IMR-90 (cell line): Measurements from ENCODE around the gene MIPEP. TPM values are rescaled to one million over a fixed set of nuclear protein-coding genes. Genes with fewer than 3 reads are reported as not detected.

Experiments
- ATAC-seq: fragments of 200-7000 bp; cut with Tn5 transposase; 2 replicates; pipeline ENCODE4 v1.9.1; 2020; ENCODE audit warnings: low read depth, mild to moderate bottlenecking, moderate library complexity
- BruUV-seq: library from RNA; stranded (reverse); fragments of 400-500 nt; replicated peaks from 2 replicates; lab custom pipeline; 2021; lab: Mats Ljungman, UMichigan
- CTCF ChIA-PET: fragments of 300-600 bp; formaldehyde crosslinking; extraction: SDS; loops from one replicate; lab custom pipeline; 2021; ENCODE audit warnings: antibody characterized with exemption; lab: Yijun Ruan, JAX
- POLR2A ChIA-PET: fragments of 300-600 bp; sonication (Branson Sonifier 250); formaldehyde crosslinking; loops from one replicate; lab custom pipeline; 2022; ENCODE audit warnings: antibody characterized with exemption; ENCODE audit not compliant: unreplicated experiment; lab: Charles Lee
- DNase-seq: peaks from one replicate; pipeline ENCODE4 v3.0.0; 2013
- H2AFZ ChIP-seq: replicated peaks from 2 replicates; pipeline ENCODE3; 2013; ENCODE audit warnings: low read length, mild to moderate bottlenecking; ENCODE audit not compliant: poor library complexity
- H2AK5ac ChIP-seq: 2 replicates; pipeline ENCODE4 v1.6.1; 2013; ENCODE audit warnings: low read depth, low read length, inconsistent platforms
- H2AK9ac ChIP-seq: replicated peaks from 2 replicates; pipeline ENCODE3; 2013; ENCODE audit warnings: mild to moderate bottlenecking, low read depth, low read length, moderate library complexity; ENCODE audit not compliant: poor library complexity
- H2BK120ac ChIP-seq: 2 replicates; pipeline ENCODE4 v1.6.1; 2013; ENCODE audit warnings: low read depth, low read length, inconsistent platforms
- H2BK15ac ChIP-seq: 3 replicates; pipeline ENCODE4 v1.6.1; 2013; ENCODE audit warnings: low read depth, low read length, inconsistent platforms
- H2BK20ac ChIP-seq: 2 replicates; pipeline ENCODE4 v1.6.1; 2013; ENCODE audit warnings: low read depth, mild to moderate bottlenecking, inconsistent platforms, low read length, moderate library complexity
- H2BK5ac ChIP-seq: 2 replicates; pipeline ENCODE4 v1.6.1; 2013; ENCODE audit warnings: mild to moderate bottlenecking, low read depth, low read length, inconsistent platforms; ENCODE audit not compliant: poor library complexity, severe bottlenecking
- H3K14ac ChIP-seq: replicated peaks from 2 replicates; pipeline ENCODE4 v1.6.1; 2013; ENCODE audit warnings: low read depth, low read length, inconsistent platforms
- H3K18ac ChIP-seq: 2 replicates; pipeline ENCODE4 v1.6.1; 2013; ENCODE audit warnings: low read depth, low read length, control low read depth
- H3K23ac ChIP-seq: 2 replicates; pipeline ENCODE4 v1.6.1; 2013; ENCODE audit warnings: low read depth, low read length, inconsistent platforms
- H3K27ac ChIP-seq: 2 replicates; pipeline ENCODE4 v1.5.1; 2013; ENCODE audit warnings: mild to moderate bottlenecking, control low read depth, low read length; ENCODE audit not compliant: insufficient read depth
- H3K27me3 ChIP-seq: 2 replicates; pipeline ENCODE4 v1.6.1; 2013; ENCODE audit warnings: low read length; ENCODE audit not compliant: control insufficient read depth, insufficient read depth
- H3K36me3 ChIP-seq: 2 replicates; pipeline ENCODE4 v1.6.1; 2013; ENCODE audit warnings: low read length, mixed read lengths; ENCODE audit not compliant: control insufficient read depth, insufficient read depth
- H3K4ac ChIP-seq: 2 replicates; pipeline ENCODE4 v1.6.1; 2013; ENCODE audit warnings: low read depth, low read length, inconsistent platforms
- H3K4me1 ChIP-seq: 2 replicates; pipeline ENCODE4 v1.6.1; 2013; ENCODE audit warnings: low read length, mixed read lengths; ENCODE audit not compliant: control insufficient read depth, insufficient read depth
- H3K4me2 ChIP-seq: 2 replicates; pipeline ENCODE4 v1.6.1; 2013; ENCODE audit warnings: low read depth, mild to moderate bottlenecking, control low read depth, low read length, moderate library complexity
- H3K4me3 ChIP-seq: 2 replicates; pipeline ENCODE4 v1.5.1; 2013; ENCODE audit warnings: low read depth, mild to moderate bottlenecking, control low read depth, low read length, moderate library complexity; ENCODE audit not compliant: insufficient read depth
- H3K56ac ChIP-seq: 2 replicates; pipeline ENCODE4 v1.6.1; 2013; ENCODE audit warnings: low read length, inconsistent platforms; ENCODE audit not compliant: insufficient read depth; ENCODE audit errors: extremely low read depth
- H3K79me1 ChIP-seq, 2 experiments: 2 replicates each; pipeline ENCODE4 v1.6.1; 2013; ENCODE audit warnings: low read length in 2 of 2, inconsistent platforms in 1 of 2, low read depth in 1 of 2
- H3K9ac ChIP-seq: 2 replicates; pipeline ENCODE4 v1.6.1; 2013; ENCODE audit warnings: low read depth, low read length, control low read depth
- H3K9me1 ChIP-seq: 2 replicates; pipeline ENCODE4 v1.6.1; 2013; ENCODE audit warnings: low read length, inconsistent platforms; ENCODE audit not compliant: insufficient read depth
- H3K9me3 ChIP-seq: 2 replicates; pipeline ENCODE4 v1.6.1; 2013; ENCODE audit warnings: low read length; ENCODE audit not compliant: control insufficient read depth, insufficient read depth
- H4K20me1 ChIP-seq: 2 replicates; pipeline ENCODE4 v1.6.1; 2013; ENCODE audit warnings: low read length, inconsistent platforms; ENCODE audit not compliant: insufficient read depth
- H4K5ac ChIP-seq: 2 replicates; pipeline ENCODE4 v1.6.1; 2013; ENCODE audit warnings: mild to moderate bottlenecking, low read depth, low read length, control low read depth
- H4K8ac ChIP-seq, 2 experiments: 2 replicates each; pipeline ENCODE4 v1.6.1; 2013; ENCODE audit warnings: low read depth in 2 of 2, low read length in 2 of 2, control low read depth in 1 of 2, inconsistent platforms in 1 of 2
- H4K91ac ChIP-seq: 2 replicates; pipeline ENCODE4 v1.6.1; 2013; ENCODE audit warnings: low read depth, low read length, inconsistent platforms; ENCODE audit not compliant: insufficient read depth
- BHLHE40 ChIP-seq: fragments of 150-350 bp; IDR thresholded peaks from 2 replicates; pipeline ENCODE4 v1.6.1; 2016; ENCODE audit warnings: mild to moderate bottlenecking, low read depth, low read length
- CEBPB ChIP-seq: IDR thresholded peaks from 2 replicates; pipeline ENCODE4 v1.6.1; 2012; ENCODE audit warnings: low read depth, low read length, improper control_type of control experiment
- MAZ ChIP-seq: IDR thresholded peaks from 2 replicates; pipeline ENCODE4 v1.6.1; 2012; ENCODE audit warnings: low read depth, mild to moderate bottlenecking, low read length, improper control_type of control experiment, moderate library complexity, borderline replicate concordance
- NFE2L2 ChIP-seq: fragments of 150-350 bp; IDR thresholded peaks from 2 replicates; pipeline ENCODE4 v1.6.1; 2016; ENCODE audit warnings: low read depth, mild to moderate bottlenecking, low read length
- POLR2A ChIP-seq: IDR thresholded peaks from 2 replicates; pipeline ENCODE4 v1.6.1; 2012; ENCODE audit warnings: mild to moderate bottlenecking, low read depth, low read length
- RAD21 ChIP-seq: IDR thresholded peaks from 2 replicates; pipeline ENCODE4 v1.6.1; 2012; ENCODE audit warnings: low read length, improper control_type of control experiment
- RCOR1 ChIP-seq: IDR thresholded peaks from 2 replicates; pipeline ENCODE4 v1.6.1; 2012; ENCODE audit warnings: mild to moderate bottlenecking, low read length, improper control_type of control experiment; ENCODE audit not compliant: insufficient replicate concordance
- RFX5 ChIP-seq: IDR thresholded peaks from 2 replicates; pipeline ENCODE4 v1.8.0; 2012; ENCODE audit warnings: low read depth, mild to moderate bottlenecking, low read length, moderate library complexity
- SMC3 ChIP-seq: fragments of 150-350 bp; IDR thresholded peaks from 2 replicates; pipeline ENCODE4 v1.6.1; 2016; ENCODE audit warnings: low read depth, mild to moderate bottlenecking, antibody characterized with exemption, low read length, moderate library complexity
- WGBS, 2 experiments: methylation state at CpG; one replicate each; pipeline versions ENCODE4 v1.1.5 to v1.1.7; 2013; ENCODE audit warnings: missing lambda C conversion rate in 2 of 2; ENCODE audit not compliant: insufficient read length in 1 of 2; ENCODE audit errors: extremely low coverage in 2 of 2; 5-methylcytosine and 5-hydroxymethylcytosine counted together
- dilution Hi-C: fragments of 300-500 bp; cut with HindIII; formaldehyde crosslinking; loops from one replicate; pipeline ENCODE4 v1.14.3; 2018; ENCODE audit warnings: low sequenced_read_pairs; ENCODE audit not compliant: unreplicated experiment
- in situ Hi-C: fragments of 300-500 bp; cut with MboI; formaldehyde crosslinking; loops from 3 replicates; pipeline ENCODE4 v1.14.3; 2019; ENCODE audit warnings: low sequenced_read_pairs, inconsistent platforms, mixed read lengths
- intact Hi-C: fragments of 100-400 bp; cut with micrococcal nuclease; formaldehyde crosslinking; loops from 2 replicates; pipeline ENCODE4 v1.10.0; 2022
- polyA plus RNA-seq, 3 experiments: library from polyadenylated mRNA; depleted of rRNA; stranded (reverse); fragments of >200 nt; gene quantifications; 2 replicates each; pipeline ENCODE4 v1.2.3, GENCODE V29; 2012; ENCODE audit warnings: low replicate concordance in 1 of 3
- total RNA-seq: library from RNA; depleted of rRNA; stranded (reverse); fragments of >200 nt; gene quantifications from 2 replicates; pipeline ENCODE4 v1.2.3, GENCODE V29; 2012
- TF ChIP-seq, protein P1 (sequence below): fragments of 150-350 bp; IDR thresholded peaks from 2 replicates; pipeline ENCODE4 v1.6.1; 2017; ENCODE audit warnings: mild to moderate bottlenecking, antibody characterized with exemption, low read length, low read depth

MIPEP gene
- total and polyA plus RNA-seq, 2 of the 4 experiments (the other 2 are of a cell fraction), result 15.0 to 21.5 TPM

DNA sequence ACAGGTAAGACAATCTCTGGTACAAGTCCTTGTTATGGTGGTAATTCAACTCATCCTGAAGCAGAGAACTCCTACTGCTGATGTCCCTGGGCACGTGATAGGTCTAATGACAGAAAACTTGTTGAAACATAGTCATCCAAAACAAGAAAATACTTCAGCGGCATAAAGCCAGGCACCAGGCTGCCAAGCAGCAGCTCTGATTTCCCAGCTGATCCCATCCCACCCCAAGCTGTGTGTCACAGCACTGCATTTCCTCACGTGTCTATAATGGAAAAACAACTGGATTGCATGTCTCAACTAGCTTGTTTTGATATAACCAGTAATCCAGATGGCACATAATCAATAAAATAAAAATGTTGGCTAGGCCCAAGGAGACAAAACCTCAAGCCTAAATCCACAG, 64.8 kb downstream of the MIPEP start:
- in situ Hi-C loops, result no loop called here
- H3K4me1 ChIP-seq, result peaks cover 2% of the 10 kb centered on the region; the same call in 1 of the 2 replicates
- H3K18ac ChIP-seq, result peak overlapping the region; percentile 69; the same call in 1 of the 2 replicates
- no peak overlapping the region for H3K4ac ChIP-seq
- TF ChIP-seq RFX5 (no peak), CEBPB (no peak), NFE2L2 (no peak), BHLHE40 (no peak), SMC3 (no peak), RCOR1 (no peak), MAZ (no peak), POLR2A (no peak), RAD21 (no peak)
- TF ChIP-seq, protein P1, sequence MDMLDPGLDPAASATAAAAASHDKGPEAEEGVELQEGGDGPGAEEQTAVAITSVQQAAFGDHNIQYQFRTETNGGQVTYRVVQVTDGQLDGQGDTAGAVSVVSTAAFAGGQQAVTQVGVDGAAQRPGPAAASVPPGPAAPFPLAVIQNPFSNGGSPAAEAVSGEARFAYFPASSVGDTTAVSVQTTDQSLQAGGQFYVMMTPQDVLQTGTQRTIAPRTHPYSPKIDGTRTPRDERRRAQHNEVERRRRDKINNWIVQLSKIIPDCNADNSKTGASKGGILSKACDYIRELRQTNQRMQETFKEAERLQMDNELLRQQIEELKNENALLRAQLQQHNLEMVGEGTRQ, result no peak
- no peak overlapping the region for H3K23ac ChIP-seq
- H3K56ac ChIP-seq, result no peak overlapping the region
- no peaks in the 10 kb centered on the region for H4K20me1 ChIP-seq
- 0 out of 4 replicates have a peak overlapping the region, but pooled peaks of 1 of the 2 experiments have one; percentile 28 for H4K8ac ChIP-seq
- H3K14ac ChIP-seq, result no peak overlapping the region
- BruUV-seq, result no TSS peak
- H3K27ac ChIP-seq, result no peak overlapping the region
- H2BK20ac ChIP-seq, result no peak overlapping the region; the same call in 1 of the 2 replicates
- ChIA-PET CTCF (interaction anchor here (0.9 kb wide), 1 partner anchor 12 kb away, joined by 3 read pairs; no protein-coding TSS in a partner anchor), POLR2A (no interaction called here)
- H4K91ac ChIP-seq, result no peak overlapping the region
- peaks cover 6% of the 10 kb centered on the region for H3K9me3 ChIP-seq
- peak overlapping the region; percentile 27; the same call in 1 of the 2 replicates for H4K5ac ChIP-seq
- H3K36me3 ChIP-seq, result peaks cover 14% of the 10 kb centered on the region; the same call in 1 of the 2 replicates
- no peak for ATAC-seq
- H3K4me2 ChIP-seq, result no peak overlapping the region
- H2AK9ac ChIP-seq, result no peak overlapping the region
- H2AFZ ChIP-seq, result no peak overlapping the region
- no peak overlapping the region for H2AK5ac ChIP-seq
- WGBS, 2 experiments, result no CpG with 5 or more reads among the region's 3 CpGs
- intact Hi-C loops, result no loop called here
- no peak overlapping the region for H2BK120ac ChIP-seq
- H2BK15ac ChIP-seq, result no peak overlapping the region
- H2BK5ac ChIP-seq, result peak overlapping the region; percentile 87
- no peaks in the 10 kb centered on the region for H3K27me3 ChIP-seq
- H3K4me3 ChIP-seq, result no peak overlapping the region
- no peaks in the 10 kb centered on the region for H3K79me1 ChIP-seq
- H3K9ac ChIP-seq, result no peak overlapping the region
- no peaks in the 10 kb centered on the region for H3K9me1 ChIP-seq
- dilution Hi-C loops, result no loop called here
- DNase-seq, result no peak
